HG03025 (cell line): ENCODE measurements around the gene KCNN4.

ENCODE experiments used
- ATAC-seq: cut with Tn5 transposase; IDR thresholded peaks from one replicate; pipeline ENCODE4 v1.9.1; 2021; ENCODE audit warnings: mild to moderate bottlenecking, moderate library complexity; ENCODE audit not compliant: unreplicated experiment, low FRiP score

Gene KCNN4

GRCh38 chr19:43751466-43752220 lies 29.1 kb downstream of the KCNN4 start:
- ATAC-seq = no peak

GRCh38 chr19:43749898-43750297 lies 30.9 kb downstream of the KCNN4 start:
- no peak for ATAC-seq

- no peak for ATAC-seq
Observed at GRCh38 chr19:43749152-43749551, 31.6 kb downstream of the KCNN4 start.

- ATAC-seq = no peak
Observed at GRCh38 chr19:43748685-43749084, 32.1 kb downstream of the KCNN4 start.

- ATAC-seq = no peak
Observed at GRCh38 chr19:43748205-43748594, 32.6 kb downstream of the KCNN4 start.

- ATAC-seq = no peak
Observed at GRCh38 chr19:43747557-43748204, 33.1 kb downstream of the KCNN4 start.

- ATAC-seq = no peak
Observed at GRCh38 chr19:43743059-43743458, 37.7 kb downstream of the KCNN4 start.

- no peak for ATAC-seq
Observed at GRCh38 chr19:43741075-43741825, 39.5 kb downstream of the KCNN4 start.

- ATAC-seq = no peak
Observed at GRCh38 chr19:43739439-43740235, 41.1 kb downstream of the KCNN4 start.

- ATAC-seq = no peak
Observed at GRCh38 chr19:43738780-43739211, 42.0 kb downstream of the KCNN4 start.

GRCh38 chr19:43735957-43736356 lies 44.8 kb downstream of the KCNN4 start:
- no peak for ATAC-seq

- no peak for ATAC-seq
Observed at GRCh38 chr19:43735013-43735412, 45.8 kb downstream of the KCNN4 start.

- no peak for ATAC-seq
Observed at GRCh38 chr19:43731846-43732245, 48.9 kb downstream of the KCNN4 start.

GRCh38 chr19:43731346-43731745 lies 49.4 kb downstream of the KCNN4 start:
- no peak for ATAC-seq

- no peak for ATAC-seq
Observed at GRCh38 chr19:43729919-43730318, 50.9 kb downstream of the KCNN4 start.

- no peak for ATAC-seq
Observed at GRCh38 chr19:43727593-43727853, 53.2 kb downstream of the KCNN4 start.

GRCh38 chr19:43726736-43727592 lies 53.8 kb downstream of the KCNN4 start:
- ATAC-seq = no peak

GRCh38 chr19:43725468-43725867 lies 55.3 kb downstream of the KCNN4 start:
- no peak for ATAC-seq

GRCh38 chr19:43724896-43725295 lies 55.9 kb downstream of the KCNN4 start:
- no peak for ATAC-seq

GRCh38 chr19:43723588-43723987 lies 57.2 kb downstream of the KCNN4 start:
- no peak for ATAC-seq
